ENCODE results near the gene MRPL10.

GRCh38 chr17:47800686-47801085 is 30.7 kb downstream of the MRPL10 start:
- no peak for TF ChIP-seq CTCF (IDR thresholded peaks at IDR 0.05 in 2 of 3, conservative IDR thresholded peaks at IDR 0.05 in 1 of 3; ENCODE audit: borderline replicate concordance in 1 of 3, insufficient read depth in 1 of 3, low read depth in 2 of 3, low read length in 2 of 3)
- TF ChIP-seq FOSL1 (IDR thresholded peaks at IDR 0.05; ENCODE audit: low read depth): no peak
- no peak for TF ChIP-seq ZNF274 (IDR thresholded peaks at IDR 0.05; ENCODE audit: low read depth, low read length)
- TF ChIP-seq EZH2phosphoT487 (IDR thresholded peaks at IDR 0.05; ENCODE audit: borderline replicate concordance): no peak
- no peak for TF ChIP-seq SRF (IDR thresholded peaks at IDR 0.05; ENCODE audit: low read depth)
- no peak for TF ChIP-seq YY1 (IDR thresholded peaks at IDR 0.05; ENCODE audit: extremely low read depth, insufficient replicate concordance, low read depth, low read length)
- no peak for TF ChIP-seq SIN3A (IDR thresholded peaks at IDR 0.05; ENCODE audit: low read depth)
- TF ChIP-seq POLR2AphosphoS5 (IDR thresholded peaks at IDR 0.05; ENCODE audit: low read depth, low read length): no peak
- TF ChIP-seq EZH2 (IDR thresholded peaks at IDR 0.05): no peak

Data from HCT116 (cell line).